Stimulated activated naive CD8-positive, alpha-beta T cell treated with anti-CD3 and anti-CD28 coated beads, Interleukin-15, Interleukin-2, amounts not matched to agents 100 U/mL and 50 U/mL, for 24 hours (primary cell): ENCODE data around the gene MBD6.

Source experiments
- ATAC-seq: fragments of 150-1000 bp; cut with Tn5 transposase; one replicate; pipeline ENCODE4 v1.10.0; 2021
- DNase-seq: peaks from one replicate; pipeline ENCODE4 v3.0.0; 2021

Gene MBD6

GRCh38 chr12:57576613-57577160 lies 54.1 kb downstream of the MBD6 start:
- ATAC-seq (no peak), DNase-seq (no peak)

- ATAC-seq (no peak), DNase-seq (no peak)
These were observed 55.5 kb downstream of the MBD6 start for GRCh38 chr12:57577981-57578758.

- ATAC-seq = no peak
- no peak for DNase-seq
These were observed 56.4 kb downstream of the MBD6 start for GRCh38 chr12:57579011-57579410.
